Peyer's patch (tissue), 4 donors: ENCODE data around the gene GPR151.

Experiments used
- CTCF ChIP-seq, 6 experiments: fragments of 450-650 bp in 4 of 6; fragments of 200-600 bp in 2 of 6; sonication (generic) in 1 of 6; IDR thresholded peaks; one replicate each; pipeline ENCODE4 v1.5.1; 2017 to 2019; ENCODE audit warnings: antibody characterized with exemption in 6 of 6, mild to moderate bottlenecking in 3 of 6, moderate library complexity in 1 of 6
- POLR2A ChIP-seq, 2 donors: fragments of 450-650 bp; IDR thresholded peaks; one replicate each; pipeline ENCODE4 v1.5.1; 2017; ENCODE audit warnings: antibody characterized with exemption in 2 of 2, mild to moderate bottlenecking in 2 of 2, moderate library complexity in 2 of 2

- TF ChIP-seq POLR2A (IDR thresholded peaks at IDR 0.05) (no peak), CTCF (IDR thresholded peaks at IDR 0.05) (no peak)
Measured at GRCh38 chr5:146475906-146476305, 40.1 kb downstream of the GPR151 start.
